NB4 (cell line): ENCODE measurements around the gene RBM20.
"Not testable (repeated sequence)": the region's sequence is repeated elsewhere in the genome, so short reads cannot be mapped to it uniquely, and the experiment has no call there.

Experiments used
- DNase-seq: peaks from one replicate; pipeline ENCODE4 v3.0.0; 2010; ENCODE audit warnings: low read depth
- H3K4me3 ChIP-seq: one replicate; pipeline ENCODE4 v1.5.1; 2011; ENCODE audit warnings: mild to moderate bottlenecking, low read depth, low read length, moderate library complexity
- CTCF ChIP-seq: IDR thresholded peaks from one replicate; pipeline ENCODE4 v1.5.1; 2012; ENCODE audit warnings: low read depth, low read length
- MYC ChIP-seq: IDR thresholded peaks from 2 replicates; pipeline ENCODE4 v1.6.1; 2011; ENCODE audit warnings: low read depth, low read length
- POLR2A ChIP-seq: IDR thresholded peaks from 2 replicates; pipeline ENCODE4 v1.6.1; 2011; ENCODE audit warnings: mild to moderate bottlenecking; ENCODE audit not compliant: insufficient read length; ENCODE audit errors: extremely low read depth
- TF ChIP-seq, protein P1 (sequence below): IDR thresholded peaks from 2 replicates; pipeline ENCODE4 v1.6.1; 2011; ENCODE audit warnings: low read depth, low read length

RBM20 gene

DNA sequence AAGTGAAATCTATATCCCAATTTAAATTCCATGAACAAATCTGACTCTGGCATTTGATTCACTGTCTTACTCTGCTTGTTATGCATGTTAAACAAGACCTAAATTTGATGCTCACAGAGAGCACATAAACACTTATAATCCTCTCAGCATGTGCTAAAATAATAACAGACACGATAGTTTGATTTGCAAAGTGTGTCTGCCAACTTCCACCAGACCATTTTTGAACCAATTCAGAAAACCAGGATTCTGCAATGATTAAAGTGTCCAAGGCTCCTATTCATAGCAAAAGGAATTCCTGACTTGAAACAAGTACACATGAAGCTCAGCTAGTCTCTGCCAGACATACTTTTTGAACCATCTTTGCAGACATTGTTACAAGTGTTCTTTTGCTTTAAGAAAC is 11.2 kb downstream of the RBM20 start:
- H3K4me3 ChIP-seq: no peak overlapping the region
- TF ChIP-seq MYC (no peak), CTCF (no peak), POLR2A (no peak)
- TF ChIP-seq, protein P1, sequence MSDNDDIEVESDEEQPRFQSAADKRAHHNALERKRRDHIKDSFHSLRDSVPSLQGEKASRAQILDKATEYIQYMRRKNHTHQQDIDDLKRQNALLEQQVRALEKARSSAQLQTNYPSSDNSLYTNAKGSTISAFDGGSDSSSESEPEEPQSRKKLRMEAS: no peak
- no peak for DNase-seq

DNA sequence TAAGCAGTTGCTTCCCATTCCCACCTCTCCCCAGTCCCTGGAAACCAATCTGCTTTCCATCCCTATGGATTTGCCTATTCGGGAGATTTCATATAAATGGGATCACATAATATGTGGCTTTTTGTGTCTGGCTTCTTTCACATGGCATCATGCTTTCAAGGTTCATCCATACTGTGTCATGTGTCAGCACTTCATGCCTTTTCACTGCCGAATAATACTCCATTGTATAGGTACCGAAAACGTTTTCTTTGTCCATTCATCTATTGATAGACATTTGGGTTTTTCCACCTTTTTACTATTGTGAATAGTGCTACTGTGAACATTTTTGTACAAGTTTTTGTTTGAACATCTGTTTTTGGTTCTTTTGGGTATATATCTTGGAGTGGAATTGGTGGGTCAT is 12.5 kb downstream of the RBM20 start:
- H3K4me3 ChIP-seq: no peak overlapping the region
- DNase-seq: no peak
- TF ChIP-seq CTCF (no peak), POLR2A (no peak), MYC (no peak)
- TF ChIP-seq, protein P1: no peak

- TF ChIP-seq CTCF (no peak), MYC (no peak), POLR2A (no peak)
- TF ChIP-seq, protein P1: no peak
- DNase-seq: no peak
- no peak overlapping the region for H3K4me3 ChIP-seq
These were observed 14.0 kb downstream of the RBM20 start for GRCh38 chr10:110657973-110658691.

DNA sequence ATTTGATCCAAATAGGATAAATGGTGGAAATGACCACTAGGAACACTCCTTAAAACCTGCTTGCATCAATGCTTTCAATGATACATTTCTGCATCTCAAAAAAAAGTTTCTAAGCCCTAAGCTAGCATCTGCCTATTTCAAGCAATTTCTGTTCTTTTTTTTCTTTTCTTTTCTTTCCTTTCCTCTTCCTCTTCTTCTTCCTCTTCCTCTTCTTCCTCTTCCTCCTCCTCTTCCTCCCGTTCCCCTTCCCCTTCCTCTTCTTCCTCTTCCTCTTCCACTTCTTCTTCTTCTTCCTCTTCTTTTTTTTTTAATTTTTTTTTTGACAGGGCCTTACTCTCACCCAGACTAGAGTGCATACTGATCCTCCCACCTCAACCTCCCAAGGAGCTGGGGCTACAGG is 15.4 kb downstream of the RBM20 start:
- TF ChIP-seq POLR2A (no peak), MYC (no peak), CTCF (no peak)
- TF ChIP-seq, protein P1: no peak

GRCh38 chr10:110660289-110660688 is 16.2 kb downstream of the RBM20 start:
- not testable (repeated sequence) for H3K4me3 ChIP-seq, DNase-seq

More for the DNA sequence above, 15.4 kb downstream of the RBM20 start:
- no peak for DNase-seq
- H3K4me3 ChIP-seq: no peak overlapping the region

DNA sequence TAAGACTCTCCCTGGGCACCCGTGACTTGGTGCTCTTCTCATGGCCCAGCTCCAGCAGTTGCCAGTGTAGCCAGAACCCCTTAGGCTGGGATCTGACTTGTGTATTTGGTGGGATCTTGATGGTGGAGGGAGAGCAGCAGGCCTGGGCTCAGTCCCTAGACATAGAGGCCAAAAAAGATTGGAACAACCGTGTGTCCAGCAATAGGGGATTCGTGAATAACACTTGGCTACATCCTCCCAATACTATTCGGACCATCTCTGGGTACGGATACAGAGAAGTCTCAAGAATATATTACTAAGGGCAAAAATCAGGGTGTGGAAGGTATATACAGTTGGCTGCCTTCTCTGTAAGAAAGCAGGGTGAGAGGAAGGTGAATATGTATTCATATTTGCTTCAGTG is 17.2 kb downstream of the RBM20 start:
- TF ChIP-seq POLR2A: no peak
- TF ChIP-seq MYC: no peak
- no peak for TF ChIP-seq CTCF
- TF ChIP-seq, protein P1: no peak
- no peak for DNase-seq
- H3K4me3 ChIP-seq: no peak overlapping the region
